H9 (cell line): ENCODE measurements around the gene CFHR2. TPM values are rescaled to one million over a fixed set of nuclear protein-coding genes. Genes with fewer than 3 reads are reported as not detected.
"Not testable (repeated sequence)": the region's sequence is repeated elsewhere in the genome, so short reads cannot be mapped to it uniquely, and the experiment has no call there.

Experiments used
- DNase-seq: peaks from one replicate; pipeline ENCODE4 v3.0.0-alpha.2; 2017
- H2AFZ ChIP-seq: one replicate; pipeline ENCODE4 v1.6.1; 2013; ENCODE audit warnings: mild to moderate bottlenecking, low read length, control low read depth, moderate library complexity
- H2AK5ac ChIP-seq: 2 replicates; pipeline ENCODE4 v1.6.1; 2013; ENCODE audit warnings: low read length, control low read depth, mixed read lengths; ENCODE audit not compliant: insufficient read length
- H2BK120ac ChIP-seq: one replicate; pipeline ENCODE4 v1.6.1; 2013; ENCODE audit warnings: low read depth, mild to moderate bottlenecking, low read length, control low read depth, inconsistent platforms; ENCODE audit not compliant: poor library complexity, severe bottlenecking
- H2BK12ac ChIP-seq: 2 replicates; pipeline ENCODE4 v1.6.1; 2013; ENCODE audit warnings: low read length, control low read depth, mixed read lengths, low read depth; ENCODE audit not compliant: insufficient read length
- H2BK15ac ChIP-seq: 2 replicates; pipeline ENCODE4 v1.6.1; 2013; ENCODE audit warnings: low read depth, low read length, control low read depth
- H2BK20ac ChIP-seq: one replicate; pipeline ENCODE4 v1.6.1; 2013; ENCODE audit warnings: low read depth, mild to moderate bottlenecking, low read length, control low read depth, inconsistent platforms; ENCODE audit not compliant: poor library complexity, severe bottlenecking
- H2BK5ac ChIP-seq: 2 replicates; pipeline ENCODE4 v1.6.1; 2013; ENCODE audit warnings: low read length, control low read depth, mixed read lengths; ENCODE audit not compliant: insufficient read length
- H3K14ac ChIP-seq: 2 replicates; pipeline ENCODE4 v1.6.1; 2013; ENCODE audit warnings: low read length, control low read depth; ENCODE audit not compliant: insufficient read depth
- H3K18ac ChIP-seq: 2 replicates; pipeline ENCODE4 v1.6.1; 2013; ENCODE audit warnings: low read depth, mild to moderate bottlenecking, mixed read lengths, low read length, control low read depth; ENCODE audit not compliant: insufficient read length
- H3K23ac ChIP-seq: 2 replicates; pipeline ENCODE4 v1.6.1; 2013; ENCODE audit warnings: low read length, control low read depth, mixed read lengths, low read depth; ENCODE audit not compliant: insufficient read length
- H3K23me2 ChIP-seq: 2 replicates; pipeline ENCODE4 v1.6.1; 2013; ENCODE audit warnings: low read depth, mild to moderate bottlenecking, mixed read lengths, low read length, control low read depth; ENCODE audit not compliant: insufficient read length, poor library complexity, severe bottlenecking
- H3K27ac ChIP-seq: 2 replicates; pipeline ENCODE4 v1.5.1; 2013; ENCODE audit warnings: low read length, control low read depth, mixed read lengths, low read depth; ENCODE audit not compliant: insufficient read length
- H3K27me3 ChIP-seq: 2 replicates; pipeline ENCODE4 v1.6.1; 2013; ENCODE audit warnings: low read length, control low read depth, inconsistent platforms; ENCODE audit not compliant: insufficient read depth
- H3K4ac ChIP-seq: 2 replicates; pipeline ENCODE4 v1.6.1; 2013; ENCODE audit warnings: low read depth, mild to moderate bottlenecking, control low read depth, inconsistent platforms, low read length, moderate library complexity
- H3K4me1 ChIP-seq: 2 replicates; pipeline ENCODE4 v1.6.1; 2013; ENCODE audit warnings: low read length, control low read depth, inconsistent platforms; ENCODE audit not compliant: insufficient read depth
- H3K4me2 ChIP-seq: 2 replicates; pipeline ENCODE4 v1.6.1; 2013; ENCODE audit warnings: low read length, control low read depth, mixed read lengths; ENCODE audit not compliant: insufficient read length, insufficient read depth
- H3K56ac ChIP-seq: 2 replicates; pipeline ENCODE4 v1.6.1; 2013; ENCODE audit warnings: low read depth, mild to moderate bottlenecking, mixed read lengths, low read length, control low read depth; ENCODE audit not compliant: insufficient read length
- H3K79me1 ChIP-seq: 2 replicates; pipeline ENCODE4 v1.6.1; 2013; ENCODE audit warnings: low read depth, mild to moderate bottlenecking, moderate library complexity, low read length, control low read depth, inconsistent platforms; ENCODE audit not compliant: insufficient read depth, poor library complexity, severe bottlenecking
- H3K79me2 ChIP-seq: 2 replicates; pipeline ENCODE4 v1.6.1; 2013; ENCODE audit warnings: low read length, control low read depth, inconsistent platforms; ENCODE audit not compliant: insufficient read depth
- H3K9ac ChIP-seq: 2 replicates; pipeline ENCODE4 v1.6.1; 2013; ENCODE audit warnings: low read length, control low read depth, mixed read lengths; ENCODE audit not compliant: insufficient read length; ENCODE audit errors: extremely low read depth
- H3K9me3 ChIP-seq: one replicate; pipeline ENCODE4 v1.6.1; 2013; ENCODE audit warnings: low read depth, low read length, inconsistent platforms; ENCODE audit not compliant: control insufficient read depth
- H3T11ph ChIP-seq: one replicate; pipeline ENCODE4 v1.6.1; 2013; ENCODE audit warnings: mild to moderate bottlenecking, low read length, control low read depth, inconsistent platforms
- H4K20me1 ChIP-seq: one replicate; pipeline ENCODE4 v1.6.1; 2013; ENCODE audit not compliant: control insufficient read depth, insufficient read length, insufficient read depth
- H4K5ac ChIP-seq: 2 replicates; pipeline ENCODE4 v1.6.1; 2013; ENCODE audit warnings: low read depth, mild to moderate bottlenecking, mixed read lengths, low read length, control low read depth; ENCODE audit not compliant: insufficient read length
- H4K8ac ChIP-seq: replicated peaks from 2 replicates; pipeline ENCODE4 v1.6.1; 2013; ENCODE audit warnings: low read length, control low read depth, mixed read lengths, low read depth; ENCODE audit not compliant: insufficient read length
- H4K91ac ChIP-seq: 2 replicates; pipeline ENCODE4 v1.6.1; 2013; ENCODE audit warnings: low read depth, mild to moderate bottlenecking, moderate library complexity, mixed read lengths, low read length, control low read depth; ENCODE audit not compliant: insufficient read length
- H3K27ac Mint-ChIP-seq, 3 experiments: 2 replicates in 2 of 3; 3 replicates in 1 of 3; pipeline ENCODE4 v1.8.0; 2020 to 2021; ENCODE audit warnings: mixed read lengths in 3 of 3, mild to moderate bottlenecking in 1 of 3, moderate library complexity in 1 of 3
- H3K27me3 Mint-ChIP-seq: 2 replicates; pipeline ENCODE4 v1.8.0; 2021; ENCODE audit warnings: low read depth, mild to moderate bottlenecking, moderate library complexity, mixed read lengths
- H3K36me3 Mint-ChIP-seq, 3 experiments: 2 replicates in 2 of 3; 3 replicates in 1 of 3; pipeline ENCODE4 v1.8.0; 2020 to 2021; ENCODE audit warnings: low read depth in 3 of 3, mixed read lengths in 3 of 3; ENCODE audit not compliant: insufficient read depth in 1 of 3
- H3K4me1 Mint-ChIP-seq, 2 experiments: 2 replicates each; pipeline ENCODE4 v1.8.0; 2020; ENCODE audit warnings: mixed read lengths in 2 of 2
- H3K4me3 Mint-ChIP-seq, 2 experiments: 2 replicates in 1 of 2; 3 replicates in 1 of 2; pipeline ENCODE4 v1.8.0; 2020 to 2021; ENCODE audit warnings: mild to moderate bottlenecking in 2 of 2, mixed read lengths in 2 of 2, moderate library complexity in 1 of 2
- H3K9me3 Mint-ChIP-seq, 2 experiments: 2 replicates in 1 of 2; 3 replicates in 1 of 2; pipeline ENCODE4 v1.8.0; 2020; ENCODE audit warnings: mild to moderate bottlenecking in 2 of 2, mixed read lengths in 2 of 2, moderate library complexity in 1 of 2
- CTCF ChIP-seq: fragments of 200-600 bp; sonication (generic); conservative IDR thresholded peaks from 3 replicates; pipeline ENCODE4 v1.8.0; 2021; ENCODE audit warnings: antibody characterized with exemption, mild to moderate bottlenecking
- WGBS: extraction: QIAGEN DNeasy Blood & Tissue Kit; methylation state at CpG from one replicate; pipeline ENCODE4 v1.1.7; 2013; ENCODE audit warnings: missing lambda C conversion rate, low lambda C conversion rate, mixed read lengths; ENCODE audit not compliant: insufficient read length; ENCODE audit errors: extremely low coverage; 5-methylcytosine and 5-hydroxymethylcytosine counted together
- total RNA-seq: library from RNA; stranded (reverse); gene quantifications from 2 replicates; pipeline ENCODE4 v1.2.1, GENCODE V29; 2021

CFHR2 gene
- total RNA-seq, 1 experiment from 2014 or later: not detected

- Mint-ChIP-seq H3K4me1 (no peaks in the 10 kb centered on the region), H3K27ac (no peak overlapping the region), H3K4me3 (no peak overlapping the region), H3K27me3 (no peaks in the 10 kb centered on the region), H3K9me3 (no peaks in the 10 kb centered on the region; a peak in 1 of 5 replicates), H3K36me3 (no peaks in the 10 kb centered on the region)
- H3K79me2 ChIP-seq: no peaks in the 10 kb centered on the region
- no peak overlapping the region for H3T11ph ChIP-seq
- no peak overlapping the region for H3K4ac ChIP-seq
- no peak overlapping the region for H2AK5ac ChIP-seq
- no peak overlapping the region for H4K91ac ChIP-seq
- peak; percentile 52; the same call in 2 of the 3 replicates for TF ChIP-seq CTCF
- H3K23me2 ChIP-seq: no peaks in the 10 kb centered on the region
- H3K9me3 ChIP-seq: no peaks in the 10 kb centered on the region
- H3K18ac ChIP-seq: no peak overlapping the region
- no peak overlapping the region for H2AFZ ChIP-seq
- no peak overlapping the region for H3K4me2 ChIP-seq
- H3K27ac ChIP-seq: no peak overlapping the region
- DNase-seq: peak; percentile 60
- H3K23ac ChIP-seq: no peak overlapping the region
- H3K4me1 ChIP-seq: no peaks in the 10 kb centered on the region
- no peaks in the 10 kb centered on the region for H3K79me1 ChIP-seq
- no peak overlapping the region for H2BK12ac ChIP-seq
- no peak overlapping the region for H3K14ac ChIP-seq
- no peak overlapping the region for H4K5ac ChIP-seq
- H3K56ac ChIP-seq: no peak overlapping the region
- H4K8ac ChIP-seq: no peak overlapping the region
- WGBS: no CpG with 5 or more reads among the region's 32 CpGs
- no peaks in the 10 kb centered on the region for H4K20me1 ChIP-seq
- H3K27me3 ChIP-seq: no peaks in the 10 kb centered on the region
- H3K9ac ChIP-seq: no peak overlapping the region
- no peak overlapping the region for H2BK5ac ChIP-seq
- no peak overlapping the region for H2BK15ac ChIP-seq
- no peak overlapping the region for H2BK120ac ChIP-seq
- no peak overlapping the region for H2BK20ac ChIP-seq
Observed at GRCh38 chr1:196933531-196934189, 9.9 kb upstream of the CFHR2 start.

- H3K4ac ChIP-seq, H4K91ac ChIP-seq, H3K79me1 ChIP-seq, H3K4me3 Mint-ChIP-seq, H3K14ac ChIP-seq, H2BK20ac ChIP-seq, H3K27me3 Mint-ChIP-seq, H3K27me3 ChIP-seq, H3K56ac ChIP-seq, H3K9ac ChIP-seq, H3K36me3 Mint-ChIP-seq, H3K4me1 ChIP-seq, H3K27ac ChIP-seq, H3K18ac ChIP-seq, H3K4me1 Mint-ChIP-seq, H2BK5ac ChIP-seq, H3K4me2 ChIP-seq, H3K27ac Mint-ChIP-seq, H2BK120ac ChIP-seq, H3K79me2 ChIP-seq, H3K9me3 Mint-ChIP-seq, H2AFZ ChIP-seq, H2AK5ac ChIP-seq, H4K5ac ChIP-seq, H2BK15ac ChIP-seq, H3K9me3 ChIP-seq, H3K23me2 ChIP-seq, H3K23ac ChIP-seq, H4K20me1 ChIP-seq, H3T11ph ChIP-seq, H4K8ac ChIP-seq, H2BK12ac ChIP-seq: not testable (repeated sequence)
- no CpG with 5 or more reads among the region's 6 CpGs for WGBS
- DNase-seq: peak; percentile 37
Observed at GRCh38 chr1:196941474-196941873, 2.1 kb upstream of the CFHR2 start.
